ENCODE results near the gene PCNX4.

The PCNX4 gene

DNA sequence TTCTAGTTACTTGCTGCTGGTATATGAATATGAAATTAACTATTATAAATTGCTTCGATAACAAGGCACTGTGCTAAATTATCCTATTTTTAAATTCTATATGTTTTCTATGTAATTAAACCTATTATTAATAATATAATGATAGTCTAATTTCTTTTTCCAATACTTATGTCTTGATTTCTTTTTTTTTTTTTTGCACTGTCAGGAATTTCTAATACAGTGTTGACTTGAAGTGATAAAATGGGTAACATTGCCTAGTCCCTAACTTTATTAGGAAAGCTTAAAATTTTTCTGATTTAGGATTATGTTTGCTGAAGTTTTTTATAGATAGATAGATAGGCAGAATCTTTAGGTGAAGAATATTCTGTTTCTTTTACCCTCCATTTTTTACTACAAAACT is 87.1 kb downstream of the PCNX4 start:
- H3K4me3 ChIP-seq (replicated peaks; ENCODE audit: low read depth, low read length) = no peak overlapping the region
- TF ChIP-seq, protein P1, sequence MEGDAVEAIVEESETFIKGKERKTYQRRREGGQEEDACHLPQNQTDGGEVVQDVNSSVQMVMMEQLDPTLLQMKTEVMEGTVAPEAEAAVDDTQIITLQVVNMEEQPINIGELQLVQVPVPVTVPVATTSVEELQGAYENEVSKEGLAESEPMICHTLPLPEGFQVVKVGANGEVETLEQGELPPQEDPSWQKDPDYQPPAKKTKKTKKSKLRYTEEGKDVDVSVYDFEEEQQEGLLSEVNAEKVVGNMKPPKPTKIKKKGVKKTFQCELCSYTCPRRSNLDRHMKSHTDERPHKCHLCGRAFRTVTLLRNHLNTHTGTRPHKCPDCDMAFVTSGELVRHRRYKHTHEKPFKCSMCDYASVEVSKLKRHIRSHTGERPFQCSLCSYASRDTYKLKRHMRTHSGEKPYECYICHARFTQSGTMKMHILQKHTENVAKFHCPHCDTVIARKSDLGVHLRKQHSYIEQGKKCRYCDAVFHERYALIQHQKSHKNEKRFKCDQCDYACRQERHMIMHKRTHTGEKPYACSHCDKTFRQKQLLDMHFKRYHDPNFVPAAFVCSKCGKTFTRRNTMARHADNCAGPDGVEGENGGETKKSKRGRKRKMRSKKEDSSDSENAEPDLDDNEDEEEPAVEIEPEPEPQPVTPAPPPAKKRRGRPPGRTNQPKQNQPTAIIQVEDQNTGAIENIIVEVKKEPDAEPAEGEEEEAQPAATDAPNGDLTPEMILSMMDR (IDR thresholded peaks at IDR 0.05; ENCODE audit: low read depth, low read length, missing control alignments) = no peak
- no peak for DNase-seq (ENCODE audit: extremely low read depth, low read depth)

DNA sequence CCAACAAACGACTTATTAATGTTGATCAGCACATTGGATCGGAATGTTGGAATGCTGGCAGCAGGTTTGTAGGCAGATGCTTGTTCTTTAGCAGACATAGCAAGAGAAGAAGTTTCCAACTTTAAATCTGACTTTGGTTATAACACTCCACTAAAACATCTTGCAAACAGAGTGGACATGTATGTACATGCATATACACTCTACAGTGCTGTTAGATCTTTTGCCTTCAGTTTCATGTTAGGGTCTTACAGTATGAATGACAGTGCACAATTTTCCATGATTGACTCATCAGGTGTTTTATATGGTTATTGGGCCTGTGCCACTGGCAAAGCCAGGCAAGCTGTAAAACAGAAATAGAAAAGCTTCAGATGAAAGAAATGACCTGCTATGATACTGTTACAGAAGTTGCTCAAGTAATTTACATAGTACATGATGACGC is 87.7 kb downstream of the PCNX4 start:
- no peak for DNase-seq (ENCODE audit: extremely low read depth, low read depth)
- TF ChIP-seq, protein P1 (IDR thresholded peaks at IDR 0.05; ENCODE audit: low read depth, low read length, missing control alignments) = no peak
- H3K4me3 ChIP-seq (replicated peaks; ENCODE audit: low read depth, low read length) = no peak overlapping the region

DNA sequence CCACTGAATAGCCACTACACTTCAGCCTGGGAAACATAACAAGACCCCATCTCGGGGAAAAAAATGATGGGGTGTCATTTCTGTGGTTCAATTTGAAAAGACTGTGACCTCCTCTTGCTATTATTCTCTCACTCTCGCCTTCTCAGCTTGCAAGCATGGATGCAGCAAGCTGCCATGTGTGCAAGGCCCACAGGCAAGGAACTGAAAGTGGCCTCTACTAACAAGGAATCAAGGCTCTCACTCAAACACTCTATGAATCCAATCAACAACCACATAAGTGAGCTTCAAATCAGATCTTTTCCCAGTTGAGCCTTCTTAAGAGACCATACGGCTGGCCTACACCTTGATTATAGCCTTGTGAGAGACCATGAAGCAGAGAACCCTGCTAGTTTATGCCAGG is 91.4 kb downstream of the PCNX4 start:
- no peak overlapping the region for H3K4me3 ChIP-seq (replicated peaks; ENCODE audit: low read depth, low read length)
- no peak for DNase-seq (ENCODE audit: extremely low read depth, low read depth)

DNA sequence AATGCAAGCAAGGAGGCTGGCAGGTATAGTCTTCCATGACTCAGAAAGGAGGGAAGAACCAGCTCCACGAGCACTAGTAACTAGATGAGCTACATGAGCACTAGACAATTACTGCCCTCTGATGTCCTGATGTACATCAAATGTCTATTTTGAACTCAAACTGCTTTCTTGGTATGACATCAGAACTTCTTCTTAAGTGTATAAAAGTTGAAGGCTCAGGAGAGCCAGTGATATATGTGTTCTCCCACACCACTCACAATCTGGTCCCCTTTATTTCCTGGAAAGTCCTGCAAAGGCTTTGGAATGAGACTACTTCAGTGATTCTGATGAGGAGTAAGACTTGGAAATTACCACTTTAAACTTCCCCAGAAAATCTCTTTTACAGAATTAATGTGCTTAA is 92.0 kb downstream of the PCNX4 start:
- DNase-seq (ENCODE audit: extremely low read depth, low read depth) = no peak
- TF ChIP-seq, protein P1 (IDR thresholded peaks at IDR 0.05; ENCODE audit: low read depth, low read length, missing control alignments) = no peak
- peak overlapping the region; percentile 20; the same call in 1 of the 2 replicates for H3K4me3 ChIP-seq (replicated peaks; ENCODE audit: low read depth, low read length)

More for the DNA sequence above, 91.4 kb downstream of the PCNX4 start:
- TF ChIP-seq, protein P1 (IDR thresholded peaks at IDR 0.05; ENCODE audit: low read depth, low read length, missing control alignments) = no peak

DNA sequence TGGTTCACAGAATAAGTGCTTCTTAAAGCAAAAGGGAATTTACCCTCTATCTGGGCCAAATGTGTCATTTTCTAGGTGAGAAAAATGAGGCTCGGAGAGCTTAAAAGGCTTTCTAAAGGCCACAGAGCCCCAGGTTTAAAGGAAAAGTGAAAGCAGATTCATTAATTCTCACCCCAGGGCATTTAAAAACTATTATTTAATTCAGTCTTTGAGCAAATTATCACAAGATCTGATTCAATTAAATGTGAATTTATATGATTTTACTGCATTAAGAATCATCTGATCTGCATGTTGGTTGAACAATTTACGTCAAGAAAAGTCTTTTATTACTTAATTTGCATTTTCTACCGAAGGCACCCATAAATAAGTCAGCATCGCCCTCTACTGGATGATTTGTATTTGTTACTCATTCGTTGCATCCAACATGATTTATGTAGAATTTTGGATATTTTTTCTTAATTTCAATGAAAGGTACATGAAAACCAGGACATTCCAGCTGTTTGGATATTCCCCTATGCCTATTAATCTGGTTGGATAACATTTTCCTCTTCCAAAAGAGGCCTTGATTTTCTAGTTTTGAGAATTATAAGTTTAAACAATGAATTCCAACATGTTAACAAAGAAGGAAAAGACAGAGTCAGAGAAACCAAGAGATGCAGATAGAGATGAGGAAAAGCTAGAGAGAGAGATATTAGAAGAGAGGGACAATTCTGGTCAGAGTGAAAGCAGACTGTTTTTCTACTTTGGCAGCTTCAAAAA is 92.6 kb downstream of the PCNX4 start:
- no peak for DNase-seq (ENCODE audit: extremely low read depth, low read depth)
- peak overlapping the region; percentile 20; the same call in 1 of the 2 replicates for H3K4me3 ChIP-seq (replicated peaks; ENCODE audit: low read depth, low read length)
- TF ChIP-seq, protein P1 (IDR thresholded peaks at IDR 0.05; ENCODE audit: low read depth, low read length, missing control alignments) = peak; percentile 36

DNA sequence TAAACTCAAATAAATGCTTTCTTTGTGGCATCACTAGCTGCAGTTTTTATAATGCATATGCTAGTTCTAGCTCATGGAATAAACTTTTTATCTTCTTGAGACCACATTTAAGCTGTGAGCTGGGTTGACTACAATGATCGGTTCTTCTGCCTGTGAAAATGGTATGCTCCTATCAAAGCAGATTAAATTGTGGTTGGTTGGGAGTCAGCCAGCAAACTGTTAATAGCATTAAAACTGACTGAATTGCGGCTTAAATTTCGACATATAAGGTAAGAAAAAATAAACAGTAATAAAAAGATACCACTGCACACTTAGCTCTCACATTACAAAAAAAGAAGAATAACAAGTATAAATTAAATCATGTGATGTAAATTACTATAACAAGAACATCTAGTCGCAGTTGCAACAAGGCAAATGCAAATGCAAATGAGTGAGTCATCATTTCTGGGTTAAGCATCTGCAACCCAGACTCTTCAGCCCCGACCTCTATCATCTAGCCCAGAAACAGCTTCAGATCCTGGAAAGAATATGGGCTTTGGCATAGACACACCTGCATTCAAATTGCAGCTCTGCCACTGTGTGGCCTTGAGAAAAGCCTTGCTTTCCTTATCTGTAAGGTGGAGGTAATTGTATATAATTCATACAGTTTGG is 93.3 kb downstream of the PCNX4 start:
- no peak overlapping the region for H3K4me3 ChIP-seq (replicated peaks; ENCODE audit: low read depth, low read length)
- TF ChIP-seq, protein P1 (IDR thresholded peaks at IDR 0.05; ENCODE audit: low read depth, low read length, missing control alignments) = no peak
- no peak for DNase-seq (ENCODE audit: extremely low read depth, low read depth)
